ENCODE measurements around the gene MTHFD2L.

The MTHFD2L gene

GRCh38 chr4:74258963-74259362, 101.0 kb downstream of the MTHFD2L start:
- DNase-seq: no peak

GRCh38 chr4:74260036-74260435, 102.1 kb downstream of the MTHFD2L start:
- no peak for DNase-seq

DNA sequence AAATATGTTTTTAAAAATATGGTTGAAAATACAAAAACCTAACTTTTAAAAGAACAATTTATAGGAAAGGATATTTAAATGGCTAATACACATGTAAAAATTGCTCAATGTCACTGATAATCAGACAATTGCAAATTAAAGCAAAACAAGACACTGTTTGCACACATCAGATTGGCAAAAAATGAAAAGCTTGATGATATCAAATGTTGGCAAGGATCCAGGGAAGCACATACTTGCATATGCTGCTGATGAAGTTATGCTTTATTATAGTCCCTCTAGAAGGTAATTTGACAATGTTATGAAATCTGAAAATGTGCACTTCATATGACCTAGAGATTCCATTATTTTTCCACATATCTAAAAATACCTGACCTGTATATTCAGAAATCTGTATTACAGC, 104.6 kb downstream of the MTHFD2L start:
- DNase-seq: no peak

- no peak for DNase-seq
Observed at GRCh38 chr4:74263551-74263950, 105.6 kb downstream of the MTHFD2L start.

- DNase-seq: no peak
Observed at GRCh38 chr4:74266081-74266480, 108.2 kb downstream of the MTHFD2L start.

DNA sequence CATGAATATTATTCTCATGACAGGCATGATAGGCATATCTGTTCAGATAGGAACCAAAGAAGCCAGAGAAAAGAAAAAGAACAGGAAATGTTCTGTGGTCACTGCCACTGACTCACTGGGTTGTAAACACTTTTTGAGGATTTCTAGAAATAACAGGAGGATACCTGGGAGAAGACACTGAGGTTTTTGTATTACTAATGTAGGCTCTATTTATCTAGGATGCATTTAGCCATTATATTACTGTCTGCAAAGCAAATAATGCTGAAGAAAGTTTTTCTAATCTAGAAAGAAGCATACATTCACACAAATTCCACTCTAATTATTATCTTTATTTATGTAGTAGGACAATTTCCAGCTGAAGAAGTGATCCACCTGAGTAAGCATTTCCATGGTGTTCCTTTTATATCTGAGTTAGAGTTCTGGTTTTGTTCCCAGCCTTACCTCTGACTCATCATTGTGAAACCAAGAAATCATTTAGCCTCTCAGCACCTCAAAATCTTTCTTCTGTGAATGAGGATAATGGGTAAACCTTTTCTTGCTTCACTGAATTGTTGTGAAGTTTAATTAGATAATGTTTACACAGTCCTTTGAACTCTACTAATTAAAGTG, 110.2 kb downstream of the MTHFD2L start:
- DNase-seq: no peak

DNA sequence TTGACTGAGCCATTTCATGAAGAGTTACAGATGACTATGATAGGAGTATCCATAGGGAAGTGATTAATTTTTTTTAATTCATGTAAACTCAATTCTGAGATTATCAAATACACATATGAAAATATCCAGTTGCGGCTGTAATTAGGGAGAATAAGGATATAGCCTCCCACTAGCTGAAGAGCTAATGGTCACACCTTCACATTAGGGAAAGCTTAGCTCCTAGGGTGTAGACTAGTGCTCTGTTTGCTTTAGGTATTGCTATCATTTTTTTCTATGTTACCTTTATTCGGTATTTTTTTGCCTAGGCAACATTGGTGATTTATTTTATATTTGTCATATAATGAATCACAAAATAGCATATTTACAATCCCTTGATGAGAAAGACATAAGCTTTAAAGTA, 110.7 kb downstream of the MTHFD2L start:
- DNase-seq: no peak

DNA sequence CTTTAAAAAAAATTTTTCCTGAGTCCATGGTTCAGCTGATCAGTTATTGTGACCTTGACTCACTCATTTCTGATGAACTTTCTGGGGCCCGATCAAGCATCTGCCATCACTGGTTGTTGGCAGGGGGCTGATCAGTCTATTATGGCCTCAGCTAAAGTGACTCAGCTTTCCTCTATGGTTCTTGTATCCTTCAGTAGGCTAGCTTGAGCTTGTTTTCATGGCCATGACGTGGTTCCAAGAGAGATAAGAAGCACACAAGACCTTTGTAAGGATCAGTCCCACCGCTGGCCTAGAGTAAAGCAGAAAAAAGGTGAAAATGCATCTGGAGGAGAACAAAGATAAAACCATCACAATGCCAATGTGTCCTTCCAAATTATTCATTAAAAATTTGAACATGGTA, 120.6 kb downstream of the MTHFD2L start:
- DNase-seq: no peak

DNA sequence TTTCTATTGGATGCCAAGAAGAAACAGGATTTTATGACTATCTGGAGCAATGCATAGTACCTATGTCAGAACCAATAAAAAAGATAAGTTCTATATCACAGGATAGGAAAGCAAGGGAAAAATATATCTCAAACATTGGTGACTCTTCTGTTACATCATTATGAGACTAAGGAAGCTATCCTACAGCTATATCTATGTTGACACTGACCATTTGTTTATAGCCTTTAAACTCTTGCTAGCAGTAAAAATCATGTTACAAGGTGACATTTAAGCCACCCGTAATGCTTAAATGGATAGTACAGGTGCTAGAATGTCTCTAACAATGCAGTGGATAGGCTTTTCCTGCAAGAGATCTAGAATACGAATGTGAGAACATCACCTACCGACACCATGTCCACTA, 121.8 kb downstream of the MTHFD2L start:
- DNase-seq: no peak

- no peak for DNase-seq
Observed at GRCh38 chr4:74282926-74283325, 125.0 kb downstream of the MTHFD2L start.

GRCh38 chr4:74283614-74284013, 125.7 kb downstream of the MTHFD2L start:
- no peak for DNase-seq

- no peak for DNase-seq
Observed at GRCh38 chr4:74284053-74284452, 126.1 kb downstream of the MTHFD2L start.

- DNase-seq: no peak
Observed at GRCh38 chr4:74287164-74287563, 129.2 kb downstream of the MTHFD2L start.

DNA sequence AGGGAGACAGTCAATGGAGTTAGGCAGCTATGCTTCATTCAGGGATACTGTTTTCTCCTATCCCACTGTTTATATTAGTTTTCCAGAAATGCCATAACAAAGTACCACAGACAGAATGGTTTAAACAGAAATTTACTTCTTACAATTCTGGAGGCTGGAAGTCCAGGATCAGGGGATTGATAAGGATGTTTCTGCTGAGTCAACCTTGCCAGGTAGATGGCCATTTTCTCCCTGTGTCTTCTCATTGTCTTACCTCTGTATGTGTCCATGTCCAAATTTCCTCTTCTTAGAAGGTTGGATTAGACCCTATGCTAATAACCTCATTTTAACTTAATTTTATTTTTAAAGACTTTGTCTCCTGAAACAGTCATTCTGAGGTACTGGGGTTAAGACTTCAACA, 129.9 kb downstream of the MTHFD2L start:
- DNase-seq: no peak

DNA sequence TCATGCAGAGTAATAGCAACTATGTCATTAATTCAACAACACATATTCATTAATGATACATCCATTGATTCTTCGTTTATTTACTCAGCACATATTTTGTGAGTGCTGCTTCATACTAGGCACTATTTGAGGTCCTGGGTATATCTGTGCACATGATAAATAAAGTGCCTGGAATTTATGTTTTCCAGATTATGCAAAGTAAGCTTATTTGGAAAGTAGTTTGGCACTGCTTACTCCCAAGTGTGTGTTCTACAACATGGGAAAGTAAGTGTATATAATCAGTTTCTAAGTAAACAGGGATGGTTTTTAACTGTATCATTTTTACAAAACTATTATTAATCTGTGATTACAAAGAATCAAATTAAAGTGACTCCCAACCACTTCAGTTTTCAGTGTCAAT, 133.6 kb downstream of the MTHFD2L start:
- DNase-seq: no peak

- no peak for DNase-seq
Observed at GRCh38 chr4:74292111-74292870, 134.4 kb downstream of the MTHFD2L start.

- no peak for DNase-seq
Observed at GRCh38 chr4:74293558-74293957, 135.6 kb downstream of the MTHFD2L start.

- DNase-seq: no peak
Observed at GRCh38 chr4:74294681-74295080, 136.8 kb downstream of the MTHFD2L start.

DNA sequence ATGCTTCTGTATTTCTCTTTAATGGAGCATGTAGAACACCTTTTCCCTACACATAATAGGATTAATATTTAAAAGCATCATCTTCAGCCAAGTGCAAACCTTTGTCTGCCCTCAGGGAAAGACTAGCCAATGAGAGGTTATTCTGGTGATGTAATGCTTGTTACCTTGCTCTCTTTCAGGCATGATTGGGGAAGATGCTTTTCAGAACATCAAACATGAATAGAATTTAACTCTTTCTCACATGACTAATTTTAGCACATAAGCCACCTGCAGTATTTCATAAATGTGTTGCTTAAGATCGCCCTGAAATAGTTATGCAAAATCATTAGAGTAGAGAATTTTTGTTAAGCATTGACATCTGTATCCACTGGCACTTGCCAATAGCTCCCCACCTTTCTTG, 139.6 kb downstream of the MTHFD2L start:
- no peak for DNase-seq

DNA sequence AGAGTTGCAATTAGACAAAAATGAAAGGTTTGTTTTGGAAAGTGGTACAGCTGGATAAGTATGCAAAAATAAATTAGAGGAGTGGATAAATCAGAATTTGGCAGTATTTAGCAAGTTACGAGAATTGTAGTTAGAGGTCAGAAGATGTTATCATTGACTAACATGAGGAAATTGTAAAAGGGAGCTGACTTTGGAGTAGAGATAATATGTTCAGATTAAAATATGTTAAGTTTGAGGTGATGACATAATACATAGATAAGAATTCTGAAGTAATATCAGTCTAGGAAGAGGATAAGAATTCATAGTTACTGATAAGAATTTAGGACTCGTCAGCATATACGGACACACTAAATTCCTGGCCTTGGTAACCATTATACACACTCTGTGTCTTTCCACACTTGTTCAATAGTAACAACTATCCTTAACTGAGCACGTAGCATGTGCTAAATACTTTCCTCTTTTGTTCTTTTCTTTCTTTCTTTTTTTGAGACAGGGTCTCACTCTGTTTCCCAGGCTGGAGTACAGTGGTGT, 146.2 kb downstream of the MTHFD2L start:
- DNase-seq: no peak

DNA sequence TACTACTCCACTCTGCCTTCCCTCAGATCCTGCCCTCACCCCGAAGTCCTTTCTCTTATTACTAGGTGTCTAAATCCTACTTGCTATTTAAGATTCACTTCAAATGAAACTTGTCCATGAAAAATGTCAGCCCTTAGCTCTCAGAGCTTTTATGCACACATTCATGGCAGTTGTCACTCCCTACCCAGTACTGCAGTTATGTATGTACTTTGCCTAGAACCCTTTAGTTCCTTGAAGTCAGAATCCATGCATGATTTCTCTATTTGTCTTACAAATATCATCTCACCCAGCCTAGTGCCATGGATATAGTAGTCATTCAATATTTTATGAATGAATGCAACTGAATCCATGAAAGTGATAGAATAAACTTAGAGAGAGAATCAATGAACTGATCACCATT, 147.1 kb downstream of the MTHFD2L start:
- DNase-seq: no peak

DNA sequence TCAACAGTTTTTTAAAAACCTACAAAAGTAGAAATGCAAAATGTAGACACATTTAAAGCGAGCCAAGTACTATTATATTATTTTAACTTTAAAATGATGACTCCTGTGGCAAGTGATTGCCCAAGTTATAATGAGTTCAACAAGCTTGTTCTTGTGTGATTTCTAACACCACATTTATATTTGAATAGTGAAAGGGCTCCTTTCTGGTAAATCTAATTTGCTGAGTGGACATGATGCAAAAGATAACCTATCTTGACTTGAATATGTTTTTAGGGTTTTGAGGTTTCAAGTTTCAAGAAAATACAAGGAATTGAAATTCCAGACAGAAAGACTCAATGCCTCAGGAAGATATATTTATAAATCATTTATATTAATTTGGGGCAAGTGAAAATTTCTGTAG, 149.3 kb downstream of the MTHFD2L start:
- DNase-seq: no peak

GRCh38 chr4:74308215-74308614, 150.3 kb downstream of the MTHFD2L start, which contains the start of gene EPGN:
EPGN (plus strand) TSS chr4:74308470; CDS start chr4:74308534, 64 bp downstream.
- DNase-seq: no peak

GRCh38 chr4:74309223-74309622, 151.3 kb downstream of the MTHFD2L start:
- DNase-seq: no peak
